GM12864 (cell line): Measurements from ENCODE around the gene ALKBH2.

Source experiments
- DNase-seq: peaks from one replicate; pipeline ENCODE4 v3.0.0-alpha.2; 2011; ENCODE audit warnings: low read depth
- H3K4me3 ChIP-seq: 2 replicates; pipeline ENCODE4 v1.5.1; 2011; ENCODE audit warnings: mild to moderate bottlenecking, low read depth, low read length, control low read depth
- TF ChIP-seq, protein P1 (sequence below): IDR thresholded peaks from 2 replicates; pipeline ENCODE4 v1.5.1; 2011; ENCODE audit warnings: low read depth, mild to moderate bottlenecking, moderate library complexity, low read length, control low read depth, inconsistent platforms; ENCODE audit errors: missing control alignments

ALKBH2 gene

DNA sequence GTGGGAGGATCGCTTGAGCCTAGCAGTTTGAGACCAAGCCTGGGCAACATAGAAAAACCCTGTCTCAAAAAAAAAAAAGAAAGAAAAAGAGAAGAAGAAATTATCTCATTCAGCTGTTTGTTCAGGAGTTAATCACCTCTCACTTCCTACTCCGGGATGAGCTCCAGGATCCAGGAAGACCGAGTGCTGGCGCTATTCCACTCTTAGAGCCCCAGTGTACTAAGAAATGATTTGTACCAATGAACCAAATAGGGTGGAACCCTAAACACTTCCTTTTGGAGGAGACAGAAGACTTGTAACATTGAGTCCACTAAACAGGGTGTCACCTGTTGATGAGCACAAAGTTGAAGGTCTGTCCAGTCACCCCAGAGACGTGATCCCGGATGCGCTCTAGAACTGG, 3.6 kb downstream of the ALKBH2 start:
- TF ChIP-seq, protein P1, sequence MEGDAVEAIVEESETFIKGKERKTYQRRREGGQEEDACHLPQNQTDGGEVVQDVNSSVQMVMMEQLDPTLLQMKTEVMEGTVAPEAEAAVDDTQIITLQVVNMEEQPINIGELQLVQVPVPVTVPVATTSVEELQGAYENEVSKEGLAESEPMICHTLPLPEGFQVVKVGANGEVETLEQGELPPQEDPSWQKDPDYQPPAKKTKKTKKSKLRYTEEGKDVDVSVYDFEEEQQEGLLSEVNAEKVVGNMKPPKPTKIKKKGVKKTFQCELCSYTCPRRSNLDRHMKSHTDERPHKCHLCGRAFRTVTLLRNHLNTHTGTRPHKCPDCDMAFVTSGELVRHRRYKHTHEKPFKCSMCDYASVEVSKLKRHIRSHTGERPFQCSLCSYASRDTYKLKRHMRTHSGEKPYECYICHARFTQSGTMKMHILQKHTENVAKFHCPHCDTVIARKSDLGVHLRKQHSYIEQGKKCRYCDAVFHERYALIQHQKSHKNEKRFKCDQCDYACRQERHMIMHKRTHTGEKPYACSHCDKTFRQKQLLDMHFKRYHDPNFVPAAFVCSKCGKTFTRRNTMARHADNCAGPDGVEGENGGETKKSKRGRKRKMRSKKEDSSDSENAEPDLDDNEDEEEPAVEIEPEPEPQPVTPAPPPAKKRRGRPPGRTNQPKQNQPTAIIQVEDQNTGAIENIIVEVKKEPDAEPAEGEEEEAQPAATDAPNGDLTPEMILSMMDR: no peak
- DNase-seq: no peak
- no peak overlapping the region for H3K4me3 ChIP-seq

DNA sequence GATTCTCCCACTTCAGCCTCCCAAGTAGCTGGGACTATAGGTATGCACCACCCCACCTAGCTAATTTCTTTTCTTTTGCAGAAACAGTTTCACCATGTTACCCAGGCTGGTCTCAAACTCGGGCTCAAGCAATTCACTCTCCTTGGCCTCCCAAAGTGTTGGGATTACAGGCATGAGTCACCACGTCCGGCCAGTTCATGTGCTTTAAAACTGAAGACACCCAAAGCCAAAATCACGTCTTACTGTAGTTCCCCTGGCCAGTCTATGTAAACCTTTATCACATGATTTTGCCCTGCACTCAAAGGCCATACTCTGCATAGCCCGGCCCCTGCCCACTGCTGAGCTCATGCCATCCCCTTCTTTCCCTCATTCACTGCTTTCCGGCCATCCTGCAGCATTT, 4.5 kb downstream of the ALKBH2 start:
- no peak for DNase-seq
- TF ChIP-seq, protein P1: no peak
- H3K4me3 ChIP-seq: no peak overlapping the region

DNA sequence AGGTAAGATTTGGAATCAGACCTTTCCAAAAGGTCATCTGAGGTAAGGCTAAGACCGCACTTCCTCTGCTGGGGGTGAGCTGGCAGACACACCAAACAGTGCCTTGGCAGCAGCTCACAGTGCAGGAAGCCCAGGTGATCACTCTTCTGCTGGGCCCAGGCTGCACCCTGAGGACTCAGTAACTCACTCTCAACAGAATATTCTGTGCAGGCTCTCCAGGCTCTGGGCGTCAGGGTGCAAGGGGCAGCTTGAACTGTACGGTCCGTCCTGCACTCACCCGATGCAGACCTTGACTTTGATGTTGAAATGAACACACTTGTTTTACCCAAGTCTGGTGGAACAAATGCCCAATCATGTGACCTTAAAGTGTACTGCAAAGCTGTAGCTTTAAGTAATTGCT, 6.0 kb downstream of the ALKBH2 start:
- TF ChIP-seq, protein P1: no peak
- no peak for DNase-seq
- H3K4me3 ChIP-seq: no peak overlapping the region

DNA sequence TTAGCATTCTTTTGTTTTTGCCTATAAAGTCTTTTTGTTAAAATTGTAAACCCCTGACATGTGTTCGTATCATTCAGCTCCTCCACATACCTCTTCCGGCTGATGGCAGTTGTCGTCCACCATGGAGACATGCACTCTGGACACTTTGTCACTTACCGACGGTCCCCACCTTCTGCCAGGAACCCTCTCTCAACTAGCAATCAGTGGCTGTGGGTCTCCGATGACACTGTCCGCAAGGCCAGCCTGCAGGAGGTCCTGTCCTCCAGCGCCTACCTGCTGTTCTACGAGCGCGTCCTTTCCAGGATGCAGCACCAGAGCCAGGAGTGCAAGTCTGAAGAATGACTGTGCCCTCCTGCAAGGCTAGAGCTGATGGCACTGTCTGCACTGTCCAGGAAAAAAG, 7.7 kb downstream of the ALKBH2 start:
- no peak for DNase-seq
- TF ChIP-seq, protein P1: no peak
- no peak overlapping the region for H3K4me3 ChIP-seq

DNA sequence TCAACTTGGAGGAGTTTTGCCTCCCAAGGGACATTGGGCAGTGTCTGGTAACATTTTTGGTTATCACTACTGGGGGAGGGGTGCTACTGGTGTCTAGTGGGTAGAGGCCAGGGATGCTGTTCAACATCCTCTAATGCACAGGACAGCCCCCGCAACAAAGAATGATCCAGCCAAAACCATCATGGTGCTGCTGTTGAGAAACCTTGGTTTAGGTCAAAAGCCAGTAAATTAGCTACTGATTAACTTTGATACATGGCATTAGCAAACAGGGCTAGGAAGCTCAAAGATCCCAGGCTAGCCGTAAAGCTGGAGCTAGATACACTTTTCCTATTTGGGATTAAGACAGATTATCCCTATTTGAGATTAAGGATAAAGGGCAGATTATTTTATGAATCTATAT, 8.8 kb downstream of the ALKBH2 start:
- TF ChIP-seq, protein P1: no peak
- no peak for DNase-seq
- H3K4me3 ChIP-seq: no peak overlapping the region

DNA sequence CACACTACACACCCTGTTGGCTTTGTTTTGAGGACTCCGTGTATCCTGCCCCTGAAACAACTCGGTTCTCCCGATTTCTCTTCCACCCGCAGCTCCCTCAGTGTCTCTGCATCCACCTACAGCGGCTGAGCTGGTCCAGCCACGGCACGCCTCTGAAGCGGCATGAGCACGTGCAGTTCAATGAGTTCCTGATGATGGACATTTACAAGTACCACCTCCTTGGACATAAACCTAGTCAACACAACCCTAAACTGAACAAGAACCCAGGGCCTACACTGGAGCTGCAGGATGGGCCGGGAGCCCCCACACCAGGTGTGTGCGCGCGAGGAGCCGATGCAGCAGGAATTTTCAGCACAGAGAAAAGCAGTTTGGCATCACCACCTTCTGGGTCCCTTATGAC, 10.5 kb downstream of the ALKBH2 start:
- H3K4me3 ChIP-seq: no peak overlapping the region
- TF ChIP-seq, protein P1: no peak
- DNase-seq: no peak

DNA sequence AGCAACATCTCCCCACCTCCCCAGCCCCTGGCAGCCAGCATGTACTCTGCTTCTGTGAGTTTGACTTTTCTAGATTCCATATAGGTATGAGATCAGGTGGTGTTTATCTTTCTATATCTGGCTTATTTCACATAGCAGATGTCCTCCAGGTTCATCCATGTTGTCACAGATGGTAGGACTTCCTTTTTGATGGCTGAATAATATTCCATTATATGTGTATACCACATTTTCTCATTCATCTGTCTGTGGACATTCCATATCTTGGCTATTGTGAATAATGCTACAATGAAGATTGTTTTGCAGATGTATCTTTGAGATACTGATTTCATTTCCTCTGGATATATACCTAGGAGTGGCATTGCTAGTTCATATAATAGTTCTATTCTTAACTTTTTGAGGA, 18.4 kb downstream of the ALKBH2 start:
- no peak for DNase-seq
- H3K4me3 ChIP-seq: no peak overlapping the region
- TF ChIP-seq, protein P1: no peak
